ENCODE data around the gene KCNMA1. TPM values are rescaled to one million over a fixed set of nuclear protein-coding genes. Genes with fewer than 3 reads are reported as not detected.

KCNMA1 gene
- total RNA-seq, 3 donors from 2014 or later, result 45.4 to 312 (median 62.4) TPM

- DNase-seq (no peak), ATAC-seq (no peak)
- Histone ChIP-seq H3K9me3 (no peaks in the 10 kb centered on the region), H3K36me3 (ENCODE audit: low read depth) (no peaks in the 10 kb centered on the region), H3K4me1 (ENCODE audit: low read depth) (peaks cover 35% of the 10 kb centered on the region), H3K4me3 (no peak overlapping the region)
- intact Hi-C loops (cut with DNase I, micrococcal nuclease), result no loop called here
- TF ChIP-seq CTCF (IDR thresholded peaks at IDR 0.05), result no peak
Observed at GRCh38 chr10:77602913-77603533, 34.6 kb downstream of the KCNMA1 start.

GRCh38 chr10:77602231-77602912 is 35.2 kb downstream of the KCNMA1 start:
- no peaks in the 10 kb centered on the region for H3K9me3 ChIP-seq
- DNase-seq (no peak), ATAC-seq (no peak)
- intact Hi-C loops (cut with DNase I, micrococcal nuclease), result no loop called here
- H3K4me1 ChIP-seq (ENCODE audit: low read depth), result peaks cover 35% of the 10 kb centered on the region
- no peaks in the 10 kb centered on the region for H3K36me3 ChIP-seq (ENCODE audit: low read depth)
- no peak for TF ChIP-seq CTCF (IDR thresholded peaks at IDR 0.05)
- H3K4me3 ChIP-seq, result no peak overlapping the region

DNA sequence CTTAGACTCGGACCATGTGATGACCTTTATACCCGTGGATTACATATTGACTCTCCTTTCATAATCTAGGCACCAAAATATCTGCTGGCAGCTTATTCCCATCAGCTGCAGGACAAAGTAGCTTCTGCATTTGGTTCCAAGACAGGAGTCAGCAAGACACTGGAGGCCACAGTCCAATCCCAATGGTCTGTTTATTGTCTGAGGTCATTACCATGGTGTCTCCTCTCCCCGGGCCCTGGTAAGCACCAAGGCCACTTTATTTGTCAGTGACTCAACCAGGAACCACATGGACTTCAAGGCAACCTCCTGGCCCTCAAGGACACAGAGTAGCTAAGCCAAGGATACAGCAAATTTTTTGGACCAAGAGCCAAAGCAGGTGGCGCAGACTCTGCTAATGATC is 36.1 kb downstream of the KCNMA1 start:
- Histone ChIP-seq H3K36me3 (ENCODE audit: low read depth) (no peaks in the 10 kb centered on the region), H3K4me3 (no peak overlapping the region), H3K4me1 (ENCODE audit: low read depth) (peaks cover 35% of the 10 kb centered on the region), H3K9me3 (no peaks in the 10 kb centered on the region)
- ATAC-seq (peak; percentile 44), DNase-seq (no peak)
- TF ChIP-seq CTCF (IDR thresholded peaks at IDR 0.05), result no peak
- intact Hi-C loops (cut with DNase I, micrococcal nuclease), result no loop called here

DNA sequence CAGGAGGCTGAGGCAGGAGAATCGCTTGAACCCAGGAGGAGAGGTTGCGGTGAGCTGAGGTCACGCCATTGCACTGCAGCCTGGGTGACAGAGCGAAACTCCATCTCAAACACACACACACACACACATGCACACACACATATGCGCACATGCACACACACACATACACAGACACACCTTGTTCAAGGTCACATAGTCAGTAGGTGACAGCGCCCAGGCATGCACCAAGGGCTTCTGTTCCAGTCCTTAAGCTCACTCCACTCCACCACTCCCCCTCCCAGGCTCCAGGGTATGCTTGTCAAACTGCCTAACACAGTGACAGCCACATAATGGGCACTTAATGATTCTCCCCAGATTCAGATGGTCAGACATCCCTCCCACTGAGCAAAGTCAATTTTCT is 37.0 kb downstream of the KCNMA1 start:
- TF ChIP-seq CTCF (IDR thresholded peaks at IDR 0.05), result no peak
- no peaks in the 10 kb centered on the region for H3K36me3 ChIP-seq (ENCODE audit: low read depth)
- DNase-seq (no peak), ATAC-seq (no peak)
- H3K9me3 ChIP-seq, result no peaks in the 10 kb centered on the region
- intact Hi-C loops (cut with DNase I, micrococcal nuclease), result no loop called here
- no peak overlapping the region for H3K4me3 ChIP-seq
- H3K4me1 ChIP-seq (ENCODE audit: low read depth), result peaks cover 33% of the 10 kb centered on the region

- no peak for ATAC-seq
- no peak for TF ChIP-seq CTCF (IDR thresholded peaks at IDR 0.05)
- H3K9me3 ChIP-seq, result no peaks in the 10 kb centered on the region
- intact Hi-C loops (cut with DNase I, micrococcal nuclease), result no loop called here
- no peaks in the 10 kb centered on the region for H3K36me3 ChIP-seq (ENCODE audit: low read depth)
- H3K4me3 ChIP-seq, result no peak overlapping the region
- H3K4me1 ChIP-seq (ENCODE audit: low read depth), result peaks cover 26% of the 10 kb centered on the region
- no peak for DNase-seq
Observed at GRCh38 chr10:77599651-77600050, 38.0 kb downstream of the KCNMA1 start.
